H1 (cell line): Measurements from ENCODE around the gene ST6GALNAC3. TPM values are rescaled to one million over a fixed set of nuclear protein-coding genes. Genes with fewer than 3 reads are reported as not detected.

Experiments
- CTCF ChIA-PET: fragments of 300-600 bp; sonication (Branson Sonifier 250); formaldehyde crosslinking; loops from one replicate; lab custom pipeline; 2021; ENCODE audit not compliant: partially characterized antibody; lab: Charles Lee
- POLR2A ChIA-PET: fragments of 300-600 bp; sonication (Branson Sonifier 250); formaldehyde crosslinking; loops from one replicate; lab custom pipeline; 2021; ENCODE audit warnings: inconsistent platforms; ENCODE audit not compliant: partially characterized antibody; lab: Charles Lee
- DNase-seq, 2 experiments: peaks; one replicate each; pipeline versions ENCODE4 v3.0.0 to v3.0.0-alpha.2; 2010 to 2022; ENCODE audit warnings: low spot score in 2 of 2, low read depth in 1 of 2, mixed read lengths in 1 of 2
- FAIRE-seq: peaks from 2 replicates; lab custom pipeline; 2011; peaks lifted over from hg19 to GRCh38; lab: Jason Lieb, UNC
- H2AFZ ChIP-seq: 2 replicates; pipeline ENCODE4 v1.8.1; 2012; ENCODE audit warnings: low read length, inconsistent platforms
- H2AK5ac ChIP-seq: 2 replicates; pipeline ENCODE4 v1.6.1; 2013; ENCODE audit warnings: low read depth, low read length
- H2BK120ac ChIP-seq: replicated peaks from 2 replicates; pipeline ENCODE3; 2013; ENCODE audit warnings: low read depth, low read length, inconsistent platforms
- H2BK12ac ChIP-seq: 2 replicates; pipeline ENCODE4 v1.6.1; 2013; ENCODE audit warnings: low read depth, low read length
- H2BK15ac ChIP-seq: 2 replicates; pipeline ENCODE4 v1.6.1; 2013; ENCODE audit warnings: low read length
- H2BK20ac ChIP-seq: 2 replicates; pipeline ENCODE4 v1.6.1; 2013; ENCODE audit warnings: low read length
- H2BK5ac ChIP-seq: 2 replicates; pipeline ENCODE4 v1.6.1; 2013; ENCODE audit warnings: low read depth, low read length
- H3K14ac ChIP-seq: 2 replicates; pipeline ENCODE4 v1.6.1; 2013; ENCODE audit warnings: inconsistent platforms; ENCODE audit not compliant: insufficient read length
- H3K18ac ChIP-seq: 2 replicates; pipeline ENCODE4 v1.6.1; 2013; ENCODE audit warnings: low read length; ENCODE audit errors: extremely low read depth
- H3K23ac ChIP-seq: 2 replicates; pipeline ENCODE4 v1.6.1; 2013; ENCODE audit warnings: inconsistent platforms; ENCODE audit not compliant: insufficient read length
- H3K23me2 ChIP-seq: 2 replicates; pipeline ENCODE4 v1.6.1; 2013; ENCODE audit warnings: low read depth, low read length
- H3K27ac ChIP-seq: 2 replicates; pipeline ENCODE4 v1.6.1; 2011; ENCODE audit warnings: low read depth, low read length, inconsistent platforms
- H3K27me3 ChIP-seq, 4 experiments: replicated peaks in 1 of 4; 1 replicate in 1 of 4; 2 replicates in 3 of 4; pipeline versions ENCODE4 v1.6.1 to v1.8.1; 2011 to 2013; ENCODE audit warnings: low read length in 3 of 4, mild to moderate bottlenecking in 3 of 4, inconsistent platforms in 2 of 4, mixed read lengths in 2 of 4, moderate library complexity in 1 of 4; ENCODE audit not compliant: control insufficient read depth in 3 of 4, insufficient read depth in 3 of 4; ENCODE audit errors: extremely low read depth in 1 of 4
- H3K36me3 ChIP-seq, 4 experiments: 2 replicates each; pipeline versions ENCODE4 v1.6.1 to v1.8.1; 2011 to 2013; ENCODE audit warnings: mild to moderate bottlenecking in 4 of 4, low read length in 3 of 4, moderate library complexity in 2 of 4, control low read depth in 1 of 4, inconsistent platforms in 1 of 4; ENCODE audit not compliant: insufficient read depth in 4 of 4, control insufficient read depth in 2 of 4
- H3K4ac ChIP-seq: replicated peaks from 2 replicates; pipeline ENCODE3; 2013; ENCODE audit warnings: low read length, low read depth, mixed read lengths, inconsistent platforms; ENCODE audit not compliant: insufficient read length
- H3K4me1 ChIP-seq, 4 experiments: replicated peaks in 1 of 4; 1 replicate in 1 of 4; 2 replicates in 3 of 4; pipeline versions ENCODE4 v1.6.1 to v1.8.1; 2011 to 2013; ENCODE audit warnings: low read length in 3 of 4, inconsistent platforms in 2 of 4, mixed read lengths in 1 of 4; ENCODE audit not compliant: insufficient read depth in 4 of 4, control insufficient read depth in 3 of 4
- H3K4me2 ChIP-seq, 2 experiments: 2 replicates each; pipeline versions ENCODE4 v1.6.1 to v1.8.1; 2011 to 2013; ENCODE audit warnings: low read depth in 2 of 2, low read length in 2 of 2, control low read depth in 1 of 2, inconsistent platforms in 1 of 2, mild to moderate bottlenecking in 1 of 2; ENCODE audit not compliant: insufficient read depth in 1 of 2
- H3K4me3 ChIP-seq, 4 experiments: fragments of 200-600, 300-600 bp in 1 of 4; sonication (generic), shearing (Covaris generic), sonication (Bioruptor Twin) in 1 of 4; 2 replicates each; pipeline versions ENCODE4 v1.5.1 to v1.8.1; 2011 to 2016; ENCODE audit warnings: low read length in 4 of 4, low read depth in 3 of 4, control low read depth in 2 of 4, inconsistent platforms in 2 of 4, mild to moderate bottlenecking in 2 of 4, mixed read lengths in 1 of 4, moderate library complexity in 1 of 4; ENCODE audit not compliant: insufficient read depth in 2 of 4; ENCODE audit errors: extremely low read depth in 1 of 4
- H3K56ac ChIP-seq: replicated peaks from 2 replicates; pipeline ENCODE3; 2013; ENCODE audit warnings: low read depth, mild to moderate bottlenecking, mixed read lengths, low read length, inconsistent platforms; ENCODE audit not compliant: insufficient read length
- H3K79me1 ChIP-seq: 2 replicates; pipeline ENCODE4 v1.6.1; 2013; ENCODE audit warnings: low read depth, low read length, control low read depth
- H3K79me2 ChIP-seq, 2 experiments: 2 replicates each; pipeline versions ENCODE4 v1.6.1 to v1.8.1; 2012 to 2013; ENCODE audit warnings: low read length in 2 of 2, mild to moderate bottlenecking in 2 of 2, inconsistent platforms in 1 of 2; ENCODE audit not compliant: insufficient read depth in 2 of 2, control insufficient read depth in 1 of 2
- H3K9ac ChIP-seq, 4 experiments: replicated peaks in 1 of 4; 1 replicate in 1 of 4; 2 replicates in 3 of 4; pipeline versions ENCODE4 v1.6.1 to v1.8.1; 2011 to 2013; ENCODE audit warnings: low read depth in 3 of 4, low read length in 3 of 4, control low read depth in 2 of 4, mild to moderate bottlenecking in 2 of 4, moderate library complexity in 2 of 4, inconsistent platforms in 1 of 4; ENCODE audit errors: extremely low read depth in 1 of 4
- H3K9me3 ChIP-seq, 2 experiments: 2 replicates each; pipeline versions ENCODE4 v1.6.1 to v1.8.1; 2012 to 2013; ENCODE audit warnings: mild to moderate bottlenecking in 2 of 2, moderate library complexity in 2 of 2, control low read depth in 1 of 2, inconsistent platforms in 1 of 2, low read depth in 1 of 2, low read length in 1 of 2, mixed read lengths in 1 of 2; ENCODE audit not compliant: insufficient read depth in 2 of 2
- H4K20me1 ChIP-seq, 2 experiments: replicated peaks in 1 of 2; 2 replicates each; pipeline versions ENCODE3 to v1.8.1; 2011 to 2013; ENCODE audit warnings: inconsistent platforms in 2 of 2, low read length in 2 of 2, mild to moderate bottlenecking in 1 of 2; ENCODE audit not compliant: insufficient read depth in 2 of 2, control insufficient read depth in 1 of 2
- H4K5ac ChIP-seq: 2 replicates; pipeline ENCODE4 v1.6.1; 2013; ENCODE audit warnings: low read length, low read depth, mixed read lengths, inconsistent platforms; ENCODE audit not compliant: insufficient read length
- H4K8ac ChIP-seq: 2 replicates; pipeline ENCODE4 v1.8.0; 2013; ENCODE audit warnings: mild to moderate bottlenecking, moderate library complexity, low read length, inconsistent platforms; ENCODE audit not compliant: insufficient read depth; ENCODE audit errors: extremely low read depth
- H4K91ac ChIP-seq: replicated peaks from 2 replicates; pipeline ENCODE3; 2013; ENCODE audit warnings: low read length, mixed read lengths, inconsistent platforms; ENCODE audit not compliant: insufficient read length
- BACH1 ChIP-seq: IDR thresholded peaks from 2 replicates; pipeline ENCODE4 v1.6.1; 2012; ENCODE audit warnings: low read length, improper control_type of control experiment
- EP300 ChIP-seq, 2 experiments: IDR thresholded peaks; 1 replicate in 1 of 2; 2 replicates in 1 of 2; pipeline ENCODE4 v1.6.1; 2011 to 2012; ENCODE audit warnings: low read depth in 2 of 2, low read length in 2 of 2, mild to moderate bottlenecking in 2 of 2, borderline replicate concordance in 1 of 2, inconsistent platforms in 1 of 2, moderate library complexity in 1 of 2
- EZH2 ChIP-seq: fragments of 200-600 bp; sonication (generic); IDR thresholded peaks from 2 replicates; pipeline ENCODE4 v1.7.1; 2012; ENCODE audit warnings: low read depth, mild to moderate bottlenecking, moderate library complexity, low read length, inconsistent platforms; ENCODE audit not compliant: severe bottlenecking
- FOSL1 ChIP-seq: IDR thresholded peaks from 2 replicates; pipeline ENCODE4 v1.6.1; 2011; ENCODE audit warnings: mild to moderate bottlenecking, low read depth, low read length, moderate library complexity; ENCODE audit not compliant: insufficient read depth
- MAFK ChIP-seq: IDR thresholded peaks from 2 replicates; pipeline ENCODE4 v1.6.1; 2012; ENCODE audit warnings: low read depth, mild to moderate bottlenecking, improper control_type of control experiment, low read length
- NANOG ChIP-seq: IDR thresholded peaks from 2 replicates; pipeline ENCODE4 v1.6.1; 2011; ENCODE audit warnings: low read length, low read depth, mild to moderate bottlenecking, inconsistent platforms; ENCODE audit not compliant: insufficient read depth, poor library complexity, severe bottlenecking
- NRF1 ChIP-seq: IDR thresholded peaks from 2 replicates; pipeline ENCODE4 v1.6.1; 2011; ENCODE audit warnings: mild to moderate bottlenecking, low read depth, low read length, improper control_type of control experiment
- POLR2A ChIP-seq, 2 experiments: IDR thresholded peaks; 1 replicate in 1 of 2; 2 replicates in 1 of 2; pipeline ENCODE4 v1.6.1; 2011; ENCODE audit warnings: low read depth in 2 of 2, low read length in 2 of 2, mild to moderate bottlenecking in 2 of 2; ENCODE audit errors: control extremely low read depth in 1 of 2
- SIN3A ChIP-seq, 2 experiments: IDR thresholded peaks in 1 of 2; conservative IDR thresholded peaks in 1 of 2; 2 replicates each; pipeline ENCODE4 v1.6.1; 2011 to 2012; ENCODE audit warnings: low read length in 2 of 2, improper control_type of control experiment in 1 of 2, low read depth in 1 of 2, mild to moderate bottlenecking in 1 of 2
- SP1 ChIP-seq: IDR thresholded peaks from 2 replicates; pipeline ENCODE4 v1.6.1; 2011; ENCODE audit warnings: low read depth, low read length
- WGBS, 2 experiments: shearing (Covaris generic) in 1 of 2; methylation state at CpG; one replicate each; pipeline versions ENCODE4 v1.1.6 to v1.1.7; 2013 to 2015; ENCODE audit warnings: low lambda C conversion rate in 2 of 2, mixed read lengths in 2 of 2, inconsistent platforms in 1 of 2, low coverage in 1 of 2, missing lambda C conversion rate in 1 of 2; ENCODE audit not compliant: insufficient replicate concordance in 2 of 2, insufficient coverage in 1 of 2, insufficient read length in 1 of 2; ENCODE audit errors: extremely low coverage in 1 of 2, missing lambda C conversion rate in 1 of 2; 5-methylcytosine and 5-hydroxymethylcytosine counted together
- polyA plus RNA-seq, 7 experiments: library from polyadenylated mRNA; depleted of rRNA in 3 of 7; stranded (reverse) in 5 of 7; unstranded in 2 of 7; fragments of >200 nt in 5 of 7; fragments of 200-250 nt in 2 of 7; gene quantifications; 1 replicate in 5 of 7; 2 replicates in 1 of 7; 4 replicates in 1 of 7; pipeline versions ENCODE4 v1.2.1 to v1.2.3, GENCODE V29; 2011 to 2013; ENCODE audit warnings: missing spikeins in 2 of 7, mixed read lengths in 2 of 7
- total RNA-seq: library from RNA; stranded (reverse); fragmentation: NEBNext Ultra II Directional; extraction: Animal tissue kit (Norgen Biotek cat#: 25700); gene quantifications from 2 replicates; pipeline ENCODE4 v1.2.1, GENCODE V29; 2021

The ST6GALNAC3 gene
- total and polyA plus RNA-seq, 2 of the 8 experiments (the other 6 are each of a cell fraction or from before 2014, with no cell fraction given) = 4.9 to 19.0 TPM

GRCh38 chr1:76227621-76228020 is 153.1 kb downstream of the ST6GALNAC3 start:
- Histone ChIP-seq H2BK20ac (no peak overlapping the region), H3K4me2 (no peak overlapping the region), H4K91ac (no peak overlapping the region), H3K18ac (no peak overlapping the region), H3K36me3 (no peaks in the 10 kb centered on the region), H4K5ac (no peak overlapping the region), H3K27me3 (no peaks in the 10 kb centered on the region), H2BK15ac (no peak overlapping the region), H4K20me1 (no peaks in the 10 kb centered on the region), H2AK5ac (no peak overlapping the region), H3K56ac (no peak overlapping the region), H2BK12ac (no peak overlapping the region; the same call in 1 of the 2 replicates), H3K4ac (no peak overlapping the region), H3K23me2 (no peaks in the 10 kb centered on the region), H3K9me3 (no peaks in the 10 kb centered on the region), H2BK120ac (no peak overlapping the region), H2AFZ (no peak overlapping the region), H3K9ac (no peak overlapping the region), H3K79me2 (peaks cover 0 to 2% of the 10 kb centered on the region in 2 experiments; a peak in 1 of 4 replicates), H3K27ac (no peak overlapping the region), H3K23ac (no peak overlapping the region), H3K79me1 (no peaks in the 10 kb centered on the region), H3K14ac (no peak overlapping the region), H4K8ac (no peak overlapping the region), H3K4me3 (no peak overlapping the region), H2BK5ac (no peak overlapping the region), H3K4me1 (peaks cover 10 to 30% (median 16%) of the 10 kb centered on the region in 4 experiments; a peak in 6 of 7 replicates)
- CTCF ChIA-PET = interaction anchor here (1.1 kb wide), 1 partner anchor 74 kb away, joined by 3 read pairs; no protein-coding TSS in a partner anchor
- DNase-seq (no peak), FAIRE-seq (no peak)
- POLR2A ChIA-PET = no interaction called here
- WGBS, 2 experiments = 82% methylated on average over 3 of the region's 3 CpGs; no CpG with 5 or more reads in 1 of the 2 experiments
- TF ChIP-seq NRF1 (no peak), NANOG (no peak), BACH1 (no peak), EP300 (IDR thresholded peaks at IDR 0.05; ENCODE audit: borderline replicate concordance in 1 of 2, low read depth in 2 of 2, low read length in 2 of 2) (no peak), FOSL1 (no peak), EZH2 (no peak), SP1 (no peak), SIN3A (conservative IDR thresholded peaks at IDR 0.05 in 1 of 2, IDR thresholded peaks at IDR 0.05 in 1 of 2; ENCODE audit: low read depth in 1 of 2, low read length in 2 of 2) (no peak), MAFK (no peak), POLR2A (IDR thresholded peaks at IDR 0.05; ENCODE audit: control extremely low read depth in 1 of 2, low read depth in 2 of 2, low read length in 2 of 2) (no peak)
